Stimulated activated effector memory CD8-positive, alpha-beta T cell treated with anti-CD3 and anti-CD28 coated beads, Interleukin-12 subunit alpha, Interleukin-12 subunit beta, amount 100 ng/mL, for 72 hours (primary cell): ENCODE data around the gene SNRPF.
"Not testable (repeated sequence)": the region's sequence is repeated elsewhere in the genome, so short reads cannot be mapped to it uniquely, and the experiment has no call there.

Source experiments
- ATAC-seq: fragments of 150-1000 bp; cut with Tn5 transposase; 2 replicates; pipeline ENCODE4 v1.10.0; 2021
- DNase-seq, 2 donors: peaks; one replicate each; pipeline ENCODE4 v3.0.0; 2021 to 2022; ENCODE audit warnings: low spot score in 2 of 2
- H3K27ac Mint-ChIP-seq: one replicate; pipeline ENCODE4 v1.8.0; 2022; ENCODE audit warnings: mild to moderate bottlenecking, mixed read lengths
- H3K36me3 Mint-ChIP-seq: one replicate; pipeline ENCODE4 v1.8.0; 2022; ENCODE audit warnings: mild to moderate bottlenecking, mixed read lengths
- H3K4me1 Mint-ChIP-seq: one replicate; pipeline ENCODE4 v1.8.0; 2022; ENCODE audit warnings: mixed read lengths
- H3K4me3 Mint-ChIP-seq: one replicate; pipeline ENCODE4 v1.8.0; 2022; ENCODE audit warnings: mild to moderate bottlenecking, mixed read lengths
- H3K9me3 Mint-ChIP-seq: one replicate; pipeline ENCODE4 v1.8.0; 2022; ENCODE audit warnings: mixed read lengths

SNRPF gene

DNA sequence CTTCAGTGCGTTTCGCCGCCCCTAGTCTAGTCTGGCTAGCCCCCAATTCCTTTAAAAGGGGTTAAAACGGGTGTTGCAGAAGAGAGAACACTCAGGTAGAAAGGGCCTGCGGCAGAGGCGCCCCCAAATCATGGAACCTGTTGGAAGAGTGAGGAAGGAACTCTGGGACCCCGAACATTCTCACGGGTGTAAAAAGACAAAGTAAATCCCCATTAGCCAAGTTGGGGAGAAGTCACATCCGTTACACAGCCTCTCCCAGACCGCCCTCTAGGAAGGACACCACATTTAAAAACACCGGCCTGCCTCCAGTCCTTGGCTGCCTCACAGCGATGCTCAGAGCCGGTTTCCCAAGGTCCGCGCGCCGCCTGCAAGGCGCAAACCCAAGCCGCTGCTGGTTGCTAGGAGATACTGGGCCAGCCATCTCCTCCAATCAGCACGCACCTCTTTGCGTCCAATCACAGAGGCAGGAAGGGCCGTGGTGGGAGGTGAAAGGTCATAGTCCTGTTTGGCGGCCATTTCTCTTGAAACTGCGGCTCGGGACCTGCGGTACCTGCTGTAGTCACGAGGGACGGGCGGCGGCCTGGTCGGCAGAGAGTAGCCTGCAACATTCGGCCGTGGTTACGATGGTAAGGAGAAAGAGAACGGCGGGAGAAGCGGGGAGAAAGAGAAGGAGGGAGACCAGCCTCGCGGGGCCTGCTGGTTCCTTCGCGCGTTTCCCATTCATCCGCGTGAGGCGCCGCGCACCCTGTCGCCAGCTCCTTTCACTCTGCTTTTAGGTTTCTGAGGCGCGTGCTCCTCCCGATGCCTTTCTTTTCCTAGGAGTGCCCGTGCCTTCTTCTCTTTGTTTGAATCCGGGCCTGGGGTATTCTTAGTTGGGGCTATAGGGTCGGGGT is at the start of gene SNRPF:
Gene SNRPF, plus strand, starts transcription at position 502 of the 893 bp plus-strand sequence. Its CDS starts 122 bp downstream, at position 624.
- Mint-ChIP-seq H3K4me1 (peaks cover 6% of the 10 kb centered on the region), H3K36me3 (peaks cover 34% of the 10 kb centered on the region), H3K27ac (no peak within 1 kb of the TSS), H3K4me3 (no peak within 1 kb of the TSS), H3K9me3 (no peaks in the 10 kb centered on the region)
- DNase-seq (peak; percentile 82 to 94), ATAC-seq (peak; percentile 99)

DNA sequence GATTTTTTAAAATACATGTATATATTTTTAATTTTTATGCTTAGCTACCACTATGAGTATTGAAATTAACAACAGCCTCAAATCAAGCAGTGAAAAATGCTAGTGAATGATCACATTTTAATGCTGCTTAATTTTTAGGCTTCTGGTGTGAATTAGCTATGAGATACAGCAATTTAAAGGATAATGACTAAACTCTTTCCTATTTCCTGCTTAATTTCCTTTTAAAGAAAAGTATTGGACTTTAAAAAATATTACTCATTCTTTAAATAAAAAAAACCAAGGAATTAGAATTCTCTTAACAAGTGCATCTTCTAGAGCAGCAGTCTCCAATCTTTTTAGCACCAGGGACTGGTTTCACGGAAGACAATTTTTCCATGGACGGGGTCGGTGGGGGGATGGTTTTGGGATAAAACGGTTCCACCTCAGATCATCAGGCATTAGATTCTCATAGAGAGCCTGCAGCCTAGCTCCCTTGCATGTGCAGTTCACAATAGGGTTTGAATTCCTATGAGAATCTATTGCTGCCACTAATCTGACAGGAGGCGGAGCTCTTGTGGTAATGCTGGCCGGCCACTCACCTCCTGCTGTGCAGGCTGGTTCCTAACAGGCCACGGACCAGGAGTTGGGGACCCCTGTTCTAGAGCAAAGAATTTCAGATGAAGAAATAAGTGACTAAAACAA is 49.6 kb upstream of the SNRPF start:
- peaks cover 22% of the 10 kb centered on the region for H3K4me1 Mint-ChIP-seq
- peaks cover 4% of the 10 kb centered on the region for H3K9me3 Mint-ChIP-seq
- H3K27ac Mint-ChIP-seq, result no peak overlapping the region
- no peak for DNase-seq
- H3K36me3 Mint-ChIP-seq, result peaks cover 5% of the 10 kb centered on the region
- no peak for ATAC-seq
- no peak overlapping the region for H3K4me3 Mint-ChIP-seq

DNA sequence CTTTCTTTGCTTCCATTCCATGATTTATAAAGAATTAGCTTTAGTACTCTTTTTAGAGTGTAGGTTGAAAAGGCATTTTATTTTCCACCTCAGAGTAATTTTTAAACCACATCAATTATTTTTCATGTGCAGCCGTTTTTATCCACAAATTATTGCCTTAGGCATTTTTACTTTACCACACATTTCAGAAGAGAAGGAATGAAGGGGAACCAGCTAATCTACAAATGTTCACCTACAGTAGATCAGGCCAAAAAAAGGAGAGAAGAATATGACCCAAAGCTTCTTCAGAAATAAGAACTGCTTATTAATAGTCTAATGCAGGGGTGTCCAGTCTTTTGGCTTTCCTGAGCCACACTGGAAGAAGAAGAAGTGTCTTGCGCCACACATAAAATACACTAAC is 48.3 kb upstream of the SNRPF start:
- DNase-seq (no peak), ATAC-seq (no peak)
- H3K27ac Mint-ChIP-seq, result no peak overlapping the region
- peaks cover 4% of the 10 kb centered on the region for H3K9me3 Mint-ChIP-seq
- peaks cover 5% of the 10 kb centered on the region for H3K36me3 Mint-ChIP-seq
- H3K4me3 Mint-ChIP-seq, result no peak overlapping the region
- H3K4me1 Mint-ChIP-seq, result peaks cover 19% of the 10 kb centered on the region

DNA sequence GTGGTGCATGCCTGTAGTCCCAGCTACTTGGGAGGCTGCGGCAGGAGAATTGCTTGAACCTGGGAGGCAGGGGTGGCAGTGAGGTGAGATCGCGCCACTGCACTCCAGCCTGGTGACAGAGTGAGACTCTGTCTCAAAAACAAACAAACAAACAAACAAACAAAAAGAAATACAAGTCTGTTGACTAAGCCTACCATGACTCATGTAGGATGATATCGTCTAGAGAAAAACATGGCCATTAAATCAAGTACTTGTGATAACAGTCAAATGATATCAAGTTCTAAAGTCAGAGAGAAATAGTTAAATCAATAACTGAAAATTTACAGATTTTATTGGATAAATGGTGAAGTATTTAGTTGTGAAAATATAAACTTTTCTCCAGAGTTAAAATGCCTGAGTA is 46.6 kb upstream of the SNRPF start:
- not testable (repeated sequence) for H3K4me3 Mint-ChIP-seq

DNA sequence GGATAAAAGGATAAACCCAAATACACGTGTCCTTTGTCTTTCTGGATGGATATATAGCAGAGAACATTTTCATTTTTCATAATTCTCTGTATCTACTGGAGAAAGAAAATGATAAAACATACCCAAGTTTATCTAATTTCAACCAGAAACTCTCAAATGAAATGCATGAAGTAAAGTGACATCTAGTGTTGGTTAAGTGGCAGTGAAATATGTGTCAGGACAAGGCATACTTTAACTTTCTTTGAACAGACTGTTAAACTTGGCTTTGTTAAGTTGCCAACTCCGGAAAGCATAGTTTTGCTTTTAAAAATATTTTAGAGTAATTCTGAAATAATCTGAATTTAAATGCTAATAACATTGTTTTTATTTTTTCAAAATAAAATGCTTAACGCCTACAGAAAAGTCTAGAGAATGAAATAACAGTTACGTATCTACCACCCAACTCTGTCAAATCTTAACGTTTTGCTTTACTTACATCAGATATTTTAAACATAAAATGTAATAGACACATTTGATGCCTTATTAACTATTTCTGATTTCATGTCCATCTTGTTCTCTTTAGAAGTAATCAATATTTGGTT is 43.0 kb upstream of the SNRPF start:
- no peaks in the 10 kb centered on the region for H3K4me1 Mint-ChIP-seq
- no peak overlapping the region for H3K4me3 Mint-ChIP-seq
- ATAC-seq, result no peak

More for the DNA sequence above, 46.6 kb upstream of the SNRPF start:
- not testable (repeated sequence) for H3K4me1 Mint-ChIP-seq, H3K36me3 Mint-ChIP-seq, ATAC-seq, H3K27ac Mint-ChIP-seq, DNase-seq, H3K9me3 Mint-ChIP-seq

DNA sequence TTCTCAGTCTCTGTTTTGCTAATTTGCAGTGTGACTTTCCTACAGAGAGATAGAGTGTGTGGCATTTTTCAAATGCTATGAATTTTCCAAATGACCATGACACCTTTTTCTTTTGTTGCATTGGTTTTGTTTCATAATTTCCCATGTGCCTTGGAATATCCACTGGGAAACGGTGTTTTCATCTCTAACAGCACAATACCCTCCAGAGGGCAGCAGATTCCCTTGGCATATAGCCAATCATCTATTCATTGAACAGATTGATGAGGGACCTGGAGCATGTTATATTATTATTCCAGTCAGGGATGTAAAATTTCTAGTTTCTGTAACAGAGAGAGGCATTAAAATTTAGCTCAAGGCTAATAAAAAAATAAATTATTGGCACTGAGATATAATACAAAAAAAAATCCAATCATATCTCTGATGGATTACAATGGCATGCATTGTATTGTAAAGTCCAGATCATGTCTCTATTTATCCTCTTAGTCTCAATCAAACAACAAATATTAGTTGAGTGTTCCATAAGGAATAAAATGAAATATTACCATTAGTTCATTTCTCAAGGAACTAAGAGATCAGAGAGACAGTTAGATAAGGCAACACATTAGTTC is 38.6 kb upstream of the SNRPF start:
- Mint-ChIP-seq H3K36me3 (no peaks in the 10 kb centered on the region), H3K9me3 (no peaks in the 10 kb centered on the region), H3K4me3 (no peak overlapping the region), H3K27ac (no peak overlapping the region), H3K4me1 (no peaks in the 10 kb centered on the region)
- no peak for DNase-seq
- no peak for ATAC-seq

More for the DNA sequence above, 43.0 kb upstream of the SNRPF start:
- Mint-ChIP-seq H3K9me3 (no peaks in the 10 kb centered on the region), H3K36me3 (no peaks in the 10 kb centered on the region), H3K27ac (no peak overlapping the region)
- DNase-seq, result no peak

DNA sequence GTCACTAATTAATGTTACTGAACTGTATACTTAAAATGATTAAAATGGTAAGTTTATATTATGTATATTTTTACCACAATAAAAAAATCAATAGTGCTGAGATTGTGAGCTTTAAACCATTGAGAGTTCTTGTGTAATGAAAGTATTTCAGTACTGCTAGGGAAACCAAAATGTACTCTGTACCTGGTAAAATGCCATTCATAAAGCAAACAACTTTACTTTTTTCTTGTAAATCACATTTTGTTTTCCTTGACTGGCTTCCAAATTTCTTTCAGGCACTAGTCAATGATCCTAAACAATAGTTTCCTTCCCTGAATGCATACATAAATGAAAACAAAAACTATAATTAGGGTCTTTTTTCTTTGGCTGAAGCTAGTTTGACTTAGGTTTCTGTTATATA is 29.4 kb upstream of the SNRPF start:
- H3K4me1 Mint-ChIP-seq, result peaks cover 6% of the 10 kb centered on the region
- no peaks in the 10 kb centered on the region for H3K36me3 Mint-ChIP-seq
- no peak overlapping the region for H3K4me3 Mint-ChIP-seq
- no peaks in the 10 kb centered on the region for H3K9me3 Mint-ChIP-seq
- H3K27ac Mint-ChIP-seq, result no peak overlapping the region
- ATAC-seq, result no peak
- DNase-seq, result no peak

DNA sequence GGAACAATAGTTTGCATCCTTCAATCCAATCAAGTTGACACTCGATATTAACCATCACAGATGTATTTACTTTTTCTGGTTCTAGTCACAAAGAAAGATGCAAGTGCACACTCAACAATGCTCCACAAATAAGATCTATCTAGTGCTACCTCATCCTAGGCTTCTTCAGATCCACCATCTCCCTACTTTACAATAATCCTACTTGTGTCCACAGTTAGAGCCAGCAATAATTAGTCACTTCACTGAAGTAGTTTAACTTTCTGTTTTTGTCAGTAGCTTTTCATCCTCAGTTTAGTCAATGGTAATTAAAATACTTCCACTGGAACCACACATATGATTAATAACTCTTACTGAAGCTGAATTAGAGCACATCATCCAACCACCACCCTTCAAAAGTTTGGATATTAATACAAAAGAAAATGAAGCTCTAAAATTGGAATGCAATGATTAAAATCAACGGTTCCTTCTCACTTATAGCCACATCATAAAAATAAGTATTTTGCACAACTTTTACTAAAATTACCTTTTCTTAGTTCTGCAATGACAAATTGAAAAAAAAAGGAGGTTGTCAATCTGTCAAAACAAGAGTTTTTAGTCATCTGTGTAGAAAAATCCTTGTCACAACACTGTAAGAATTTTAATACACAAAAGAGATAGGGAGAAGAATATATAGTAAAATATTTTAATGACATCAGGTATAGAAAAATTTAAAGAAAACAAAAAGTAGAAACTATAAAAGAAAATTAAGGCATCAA is 28.2 kb upstream of the SNRPF start:
- DNase-seq, result no peak
- H3K4me3 Mint-ChIP-seq, result no peak overlapping the region
- H3K36me3 Mint-ChIP-seq, result no peaks in the 10 kb centered on the region

DNA sequence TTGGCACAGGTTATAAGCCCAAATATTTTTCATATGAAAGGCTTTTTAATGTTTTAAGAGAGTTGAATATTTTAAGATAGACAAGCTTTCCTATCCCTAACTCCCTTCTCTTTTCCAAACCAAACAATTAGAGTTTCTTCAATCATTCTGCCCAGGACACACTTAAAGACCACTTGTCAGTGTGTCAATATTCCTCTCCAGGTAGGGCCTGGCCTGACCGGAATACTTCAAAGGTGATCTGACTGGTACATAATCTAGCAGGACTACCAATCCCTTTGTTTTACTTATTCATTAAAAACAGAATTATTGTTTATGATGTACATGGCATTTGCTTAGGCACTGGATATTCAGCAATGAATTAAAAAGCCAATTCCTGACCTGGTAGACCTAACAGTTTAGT is 24.2 kb upstream of the SNRPF start:
- Mint-ChIP-seq H3K9me3 (no peaks in the 10 kb centered on the region), H3K36me3 (no peaks in the 10 kb centered on the region), H3K27ac (no peak overlapping the region), H3K4me3 (no peak overlapping the region), H3K4me1 (peaks cover 6% of the 10 kb centered on the region)
- ATAC-seq (no peak), DNase-seq (no peak)

More for the DNA sequence above, 28.2 kb upstream of the SNRPF start:
- Mint-ChIP-seq H3K27ac (no peak overlapping the region), H3K9me3 (no peaks in the 10 kb centered on the region), H3K4me1 (peaks cover 6% of the 10 kb centered on the region)
- peak; percentile 82 for ATAC-seq

DNA sequence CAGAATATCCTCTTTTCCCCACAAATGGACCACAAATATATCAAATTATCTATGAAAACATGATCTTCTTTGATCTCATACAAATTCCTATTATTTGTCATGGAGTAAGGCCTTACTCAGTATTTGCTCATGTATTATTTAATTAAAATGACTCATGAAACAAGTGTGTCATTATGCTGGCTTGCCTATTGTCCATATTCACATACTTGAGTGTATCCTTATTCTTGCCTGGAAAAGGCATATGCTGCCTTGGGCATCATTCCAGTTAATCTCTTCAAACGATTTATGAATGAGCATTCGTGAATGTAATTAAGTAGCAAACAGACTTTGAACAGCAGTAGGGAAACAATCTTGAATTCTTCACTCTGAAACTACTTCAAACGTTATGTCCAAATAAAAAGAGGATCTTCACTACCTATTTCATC is 22.6 kb upstream of the SNRPF start:
- H3K4me3 Mint-ChIP-seq, result no peak overlapping the region
- ATAC-seq (no peak), DNase-seq (no peak)
- H3K27ac Mint-ChIP-seq, result no peak overlapping the region
- H3K9me3 Mint-ChIP-seq, result no peaks in the 10 kb centered on the region
- no peaks in the 10 kb centered on the region for H3K4me1 Mint-ChIP-seq
- no peaks in the 10 kb centered on the region for H3K36me3 Mint-ChIP-seq

DNA sequence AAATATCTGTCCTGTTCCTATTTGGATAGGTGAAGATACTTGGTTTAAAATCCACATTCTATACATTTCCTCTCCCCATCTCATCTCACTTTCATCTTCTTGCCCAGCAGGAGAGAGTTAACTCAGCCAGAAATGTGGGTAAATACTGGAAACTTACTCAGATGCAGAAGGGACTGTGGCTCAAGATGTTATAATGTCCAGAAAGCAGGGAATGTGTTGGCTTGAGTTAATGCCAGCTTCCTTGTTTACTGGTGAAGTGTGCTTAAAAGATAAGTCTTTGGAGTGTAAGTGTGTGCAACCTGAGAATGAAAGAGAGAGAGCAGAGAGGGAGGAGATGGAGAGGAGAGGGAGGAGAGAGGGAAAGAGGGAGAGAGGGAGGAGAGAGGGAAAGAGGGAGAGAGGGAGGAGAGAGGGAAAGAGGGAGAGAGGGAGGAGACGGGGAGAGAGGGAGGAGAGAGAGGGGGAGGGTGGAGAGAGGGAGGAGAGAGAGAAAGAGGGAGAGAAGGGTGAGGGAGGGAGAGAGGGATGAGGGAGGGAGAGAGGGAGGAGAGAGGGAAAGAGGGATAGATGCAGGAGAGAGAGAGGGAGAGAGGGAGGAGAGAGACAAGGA is 22.0 kb upstream of the SNRPF start:
- Mint-ChIP-seq H3K9me3 (no peaks in the 10 kb centered on the region), H3K4me1 (no peaks in the 10 kb centered on the region), H3K4me3 (no peak overlapping the region), H3K27ac (no peak overlapping the region), H3K36me3 (no peaks in the 10 kb centered on the region)
- ATAC-seq, result no peak
- DNase-seq, result no peak

DNA sequence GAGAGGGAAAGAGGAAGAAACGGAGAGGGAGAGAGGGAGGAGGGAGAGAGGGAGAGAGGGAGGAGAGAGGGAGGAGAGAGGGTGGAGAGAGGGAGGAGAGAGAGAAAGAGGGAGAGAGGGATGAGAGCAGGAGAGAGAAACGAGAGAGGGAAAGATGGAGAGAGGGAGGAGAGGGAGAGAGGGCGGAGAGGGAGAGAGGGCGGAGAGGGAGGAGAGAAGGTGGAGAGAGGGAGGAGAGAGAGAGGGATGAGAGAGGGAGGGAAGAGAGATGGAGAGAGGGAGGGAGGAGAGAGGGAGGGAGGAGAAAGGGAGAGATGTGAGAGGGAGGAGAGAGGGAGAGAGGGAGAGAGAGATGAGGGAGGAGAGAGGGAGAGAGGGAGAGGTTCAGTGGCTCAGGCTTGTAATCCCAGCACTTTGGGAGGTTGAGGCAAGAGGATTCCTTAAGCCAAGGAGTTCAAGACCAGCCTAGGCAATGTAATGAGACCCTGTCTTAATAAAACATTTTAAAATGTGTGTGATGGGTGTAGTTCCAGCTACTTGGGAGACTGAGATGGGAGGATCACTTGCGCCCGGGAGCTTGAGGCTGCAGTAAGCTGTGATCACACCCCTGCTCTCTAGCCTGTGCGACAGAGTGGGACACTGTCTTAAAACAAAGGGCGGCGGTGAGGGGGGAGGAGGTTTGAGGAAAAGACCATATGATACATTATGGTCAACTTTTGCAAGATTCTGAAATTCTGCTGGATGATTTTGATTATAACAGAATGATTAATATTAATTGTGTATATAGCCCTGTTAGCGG is 21.3 kb upstream of the SNRPF start:
- H3K4me1 Mint-ChIP-seq, result no peaks in the 10 kb centered on the region
- H3K27ac Mint-ChIP-seq, result no peak overlapping the region
- no peak for ATAC-seq
- no peaks in the 10 kb centered on the region for H3K9me3 Mint-ChIP-seq
- no peak overlapping the region for H3K4me3 Mint-ChIP-seq
- no peaks in the 10 kb centered on the region for H3K36me3 Mint-ChIP-seq
- no peak for DNase-seq

DNA sequence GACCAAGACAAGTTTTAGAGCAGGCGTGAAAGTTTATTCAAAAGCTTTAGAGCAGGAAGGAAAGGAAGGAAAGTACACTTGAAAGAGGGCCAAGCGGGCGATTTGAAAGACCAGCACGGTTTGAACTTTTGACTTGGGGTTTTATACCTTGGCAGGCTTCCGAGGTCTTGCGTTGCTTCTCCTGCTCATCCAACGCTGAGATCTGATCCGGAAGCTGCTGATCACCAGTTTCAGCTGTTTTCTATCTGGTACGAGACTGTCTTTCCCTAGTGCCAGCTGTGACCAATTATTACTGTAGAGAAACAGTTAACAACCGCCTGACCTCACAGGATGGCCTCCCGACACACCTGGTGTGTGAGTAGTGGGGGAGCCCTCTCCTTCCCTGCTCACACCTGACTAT is 20.6 kb upstream of the SNRPF start:
- no peak for ATAC-seq
- no peaks in the 10 kb centered on the region for H3K9me3 Mint-ChIP-seq

DNA sequence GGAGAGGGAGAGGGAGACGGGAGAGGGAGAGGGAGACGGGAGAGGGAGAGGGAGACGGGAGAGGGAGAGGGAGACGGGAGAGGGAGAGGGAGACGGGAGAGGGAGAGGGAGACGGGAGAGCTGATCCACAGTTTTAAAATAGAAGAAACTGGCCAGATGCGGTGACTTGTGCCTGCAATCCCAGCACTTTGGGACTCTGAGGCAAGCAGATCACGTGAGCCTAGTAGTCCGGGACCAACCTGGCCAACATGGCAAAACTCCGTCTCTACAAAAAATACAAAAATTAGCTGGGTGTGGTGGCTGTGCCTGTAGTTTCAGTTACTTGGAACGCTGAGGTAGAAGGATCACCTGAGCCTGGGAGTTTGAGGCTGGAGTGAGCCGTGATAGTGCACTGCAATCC is 16.3 kb upstream of the SNRPF start:
- not testable (repeated sequence) for DNase-seq, H3K4me3 Mint-ChIP-seq, H3K36me3 Mint-ChIP-seq, H3K9me3 Mint-ChIP-seq, ATAC-seq, H3K4me1 Mint-ChIP-seq, H3K27ac Mint-ChIP-seq

More for the DNA sequence above, 20.6 kb upstream of the SNRPF start:
- no peak for DNase-seq
- no peaks in the 10 kb centered on the region for H3K36me3 Mint-ChIP-seq
- no peak overlapping the region for H3K27ac Mint-ChIP-seq
- no peaks in the 10 kb centered on the region for H3K4me1 Mint-ChIP-seq
- H3K4me3 Mint-ChIP-seq, result no peak overlapping the region
